Tibial nerve (tissue), 4 donors: ENCODE results near the gene TBC1D22B. TPM values are rescaled to one million over a fixed set of nuclear protein-coding genes. Genes with fewer than 3 reads are reported as not detected.

Experiments used
- DNase-seq, 2 donors: peaks; one replicate each; pipeline ENCODE4 v3.0.0-alpha.2; 2019; ENCODE audit warnings: low spot score in 2 of 2
- H3K27ac ChIP-seq, 4 donors: fragments of 200-600 bp; sonication (generic) in 3 of 4; one replicate each; pipeline ENCODE4 v1.5.1; 2017 to 2019; ENCODE audit warnings: mild to moderate bottlenecking in 1 of 4
- H3K27me3 ChIP-seq, 2 donors: fragments of 200-600 bp; sonication (generic) in 1 of 2; one replicate each; pipeline versions ENCODE4 v1.5.1 to v1.6.0; 2017 to 2019
- H3K36me3 ChIP-seq, 3 donors: fragments of 200-600 bp; sonication (generic); one replicate each; pipeline ENCODE4 v1.5.1; 2018 to 2019
- H3K4me1 ChIP-seq, 4 donors: fragments of 200-600 bp; sonication (generic) in 3 of 4; one replicate each; pipeline ENCODE4 v1.5.1; 2017 to 2019
- H3K4me3 ChIP-seq, 4 donors: fragments of 200-600 bp; sonication (generic) in 3 of 4; one replicate each; pipeline ENCODE4 v1.5.1; 2017 to 2019; ENCODE audit warnings: mild to moderate bottlenecking in 1 of 4, moderate library complexity in 1 of 4
- H3K9me3 ChIP-seq, 4 donors: fragments of 200-600 bp; sonication (generic) in 3 of 4; one replicate each; pipeline ENCODE4 v1.5.1; 2017 to 2019
- CTCF ChIP-seq, 5 experiments: fragments of 200-600 bp in 3 of 5; fragments of 450-650 bp in 2 of 5; sonication (generic) in 3 of 5; IDR thresholded peaks; one replicate each; pipeline ENCODE4 v1.5.1; 2016 to 2019; ENCODE audit warnings: antibody characterized with exemption in 5 of 5, mild to moderate bottlenecking in 3 of 5, moderate library complexity in 2 of 5
- EP300 ChIP-seq, 2 donors: sonication (generic); formaldehyde crosslinking; IDR thresholded peaks; one replicate each; pipeline ENCODE4 v1.6.1; 2017; ENCODE audit warnings: antibody characterized with exemption in 2 of 2, mild to moderate bottlenecking in 1 of 2
- POLR2A ChIP-seq, 2 donors: fragments of 450-650 bp; IDR thresholded peaks; one replicate each; pipeline ENCODE4 v1.6.1; 2017; ENCODE audit warnings: antibody characterized with exemption in 2 of 2, mild to moderate bottlenecking in 2 of 2, moderate library complexity in 2 of 2
- WGBS, 2 donors: methylation state at CpG; one replicate each; pipeline ENCODE4 v1.1.5; 2018; 5-methylcytosine and 5-hydroxymethylcytosine counted together
- total RNA-seq, 4 donors: library from RNA; depleted of rRNA; stranded (reverse); fragments of >200 nt; gene quantifications; one replicate each; pipeline ENCODE4 v1.1.0, GENCODE V29; 2016

The TBC1D22B gene
- total RNA-seq, 4 donors from 2014 or later = 5.1 to 9.4 (median 7.7) TPM

GRCh38 chr6:37315157-37315515, 57.6 kb downstream of the TBC1D22B start:
- Histone ChIP-seq H3K9me3 (no peaks in the 10 kb centered on the region), H3K4me3 (no peak overlapping the region), H3K27ac (no peak overlapping the region), H3K4me1 (no peaks in the 10 kb centered on the region), H3K36me3 (peaks cover 0 to 77% (median 0%) of the 10 kb centered on the region in 3 donors), H3K27me3 (no peaks in the 10 kb centered on the region)
- WGBS, 2 donors = 88 to 92% methylated on average over 7 of the region's 7 CpGs
- TF ChIP-seq EP300 (IDR thresholded peaks at IDR 0.05) = no peak
- no peak for TF ChIP-seq POLR2A (IDR thresholded peaks at IDR 0.05)
- TF ChIP-seq CTCF (IDR thresholded peaks at IDR 0.05) = no peak
- no peak for DNase-seq

- 83 to 89% methylated on average over 7 of the region's 7 CpGs for WGBS, 2 donors
- Histone ChIP-seq H3K9me3 (no peaks in the 10 kb centered on the region), H3K36me3 (peaks cover 0 to 86% (median 0%) of the 10 kb centered on the region in 3 donors), H3K27ac (no peak overlapping the region), H3K4me1 (no peaks in the 10 kb centered on the region), H3K27me3 (no peaks in the 10 kb centered on the region), H3K4me3 (no peak overlapping the region)
- DNase-seq = no peak
- TF ChIP-seq EP300 (IDR thresholded peaks at IDR 0.05) (no peak), CTCF (IDR thresholded peaks at IDR 0.05) (no peak), POLR2A (IDR thresholded peaks at IDR 0.05) (no peak)
Measured at GRCh38 chr6:37316071-37316470, 58.5 kb downstream of the TBC1D22B start.

- H3K27me3 ChIP-seq = no peaks in the 10 kb centered on the region
- H3K27ac ChIP-seq = no peak overlapping the region
- no peak for DNase-seq
- H3K4me1 ChIP-seq = no peaks in the 10 kb centered on the region
- TF ChIP-seq CTCF (IDR thresholded peaks at IDR 0.05) (no peak), POLR2A (IDR thresholded peaks at IDR 0.05) (no peak), EP300 (IDR thresholded peaks at IDR 0.05) (no peak)
- H3K9me3 ChIP-seq = no peaks in the 10 kb centered on the region
- 66 to 68% methylated on average over 5 of the region's 5 CpGs for WGBS, 2 donors
- peaks cover 0 to 99% (median 0%) of the 10 kb centered on the region in 3 donors for H3K36me3 ChIP-seq
- no peak overlapping the region for H3K4me3 ChIP-seq
Measured at GRCh38 chr6:37317312-37318038, 59.9 kb downstream of the TBC1D22B start.

- no peak overlapping the region for H3K4me3 ChIP-seq
- TF ChIP-seq POLR2A (IDR thresholded peaks at IDR 0.05) = no peak
- TF ChIP-seq CTCF (IDR thresholded peaks at IDR 0.05) = no peak
- no peak for TF ChIP-seq EP300 (IDR thresholded peaks at IDR 0.05)
- no peaks in the 10 kb centered on the region for H3K27me3 ChIP-seq
- no peak for DNase-seq
- no peaks in the 10 kb centered on the region for H3K9me3 ChIP-seq
- H3K4me1 ChIP-seq = peaks cover 0 to 10% (median 0%) of the 10 kb centered on the region in 4 donors
- WGBS, 2 donors = 71 to 83% methylated on average over 3 of the region's 3 CpGs
- peaks cover 0 to 88% (median 0%) of the 10 kb centered on the region in 3 donors for H3K36me3 ChIP-seq
- H3K27ac ChIP-seq = no peak overlapping the region
Measured at GRCh38 chr6:37319156-37319555, 61.6 kb downstream of the TBC1D22B start.

- Histone ChIP-seq H3K9me3 (no peaks in the 10 kb centered on the region), H3K4me1 (peaks cover 0 to 11% (median 0%) of the 10 kb centered on the region in 4 donors), H3K27ac (no peak overlapping the region), H3K36me3 (peaks cover 0 to 80% (median 0%) of the 10 kb centered on the region in 3 donors), H3K4me3 (no peak overlapping the region), H3K27me3 (no peaks in the 10 kb centered on the region)
- 83 to 86% methylated on average over 4 of the region's 4 CpGs for WGBS, 2 donors
- TF ChIP-seq CTCF (IDR thresholded peaks at IDR 0.05) (no peak), EP300 (IDR thresholded peaks at IDR 0.05) (no peak), POLR2A (IDR thresholded peaks at IDR 0.05) (no peak)
- DNase-seq = no peak
Measured at GRCh38 chr6:37319856-37320480, 62.4 kb downstream of the TBC1D22B start.
